Retina (tissue), 1 donor: ENCODE measurements around the gene CASP2.

Experiments used
- DNase-seq: peaks from one replicate; pipeline ENCODE4 v3.0.0-alpha.2; 2016

CASP2 gene

GRCh38 chr7:143341842-143342241 is 53.7 kb downstream of the CASP2 start:
- DNase-seq: no peak

- no peak for DNase-seq
Measured at GRCh38 chr7:143343596-143343995, 55.4 kb downstream of the CASP2 start.

- peak; percentile 74 for DNase-seq
Measured at GRCh38 chr7:143345428-143345900, 57.3 kb downstream of the CASP2 start.

- no peak for DNase-seq
Measured at GRCh38 chr7:143346018-143346417, 57.9 kb downstream of the CASP2 start.

GRCh38 chr7:143347950-143348349 is 59.8 kb downstream of the CASP2 start:
- no peak for DNase-seq

GRCh38 chr7:143351060-143351459 is 62.9 kb downstream of the CASP2 start:
- no peak for DNase-seq

- no peak for DNase-seq
Measured at GRCh38 chr7:143351574-143351973, 63.4 kb downstream of the CASP2 start.

GRCh38 chr7:143352531-143353002 is 64.4 kb downstream of the CASP2 start:
- DNase-seq: peak; percentile 62

- no peak for DNase-seq
Measured at GRCh38 chr7:143354376-143354775, 66.2 kb downstream of the CASP2 start.

GRCh38 chr7:143354965-143355364 is 66.8 kb downstream of the CASP2 start:
- DNase-seq: no peak

GRCh38 chr7:143355450-143356385 is 67.6 kb downstream of the CASP2 start:
- no peak for DNase-seq

GRCh38 chr7:143356414-143357050 is 68.4 kb downstream of the CASP2 start:
- no peak for DNase-seq
